Measurements from ENCODE around the gene ADAM29. TPM values are rescaled to one million over a fixed set of nuclear protein-coding genes. Genes with fewer than 3 reads are reported as not detected.
"Not testable (repeated sequence)": the region's sequence is repeated elsewhere in the genome, so short reads cannot be mapped to it uniquely, and the experiment has no call there.

ADAM29 gene
- total RNA-seq, 1 experiment from 2014 or later = not detected

- DNase-seq (ENCODE audit: low read depth) = no peak
Observed at GRCh38 chr4:174948826-174949225, 30.7 kb downstream of the ADAM29 start.

DNA sequence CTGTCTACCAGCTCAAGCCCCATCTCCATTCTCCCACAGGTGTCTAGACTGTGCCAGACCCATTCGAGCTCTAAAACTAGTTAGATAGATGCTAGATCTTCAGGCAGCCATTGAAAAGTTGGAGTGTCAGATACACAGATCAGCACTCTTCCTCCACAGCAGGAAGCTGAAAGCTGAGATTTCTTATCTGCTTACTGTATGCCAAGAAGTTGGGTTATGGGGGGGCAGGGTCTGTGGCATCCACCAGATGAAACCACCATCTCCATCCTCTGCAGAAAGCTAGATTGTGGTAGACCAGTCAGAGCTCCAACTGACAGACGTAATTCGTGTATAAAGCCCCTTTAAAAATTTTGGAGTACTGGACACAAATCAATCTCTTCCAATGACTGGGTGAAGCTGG lies 54.8 kb downstream of the ADAM29 start:
- DNase-seq (ENCODE audit: low read depth) = no peak

- no peak for DNase-seq (ENCODE audit: low read depth)
Observed at GRCh38 chr4:174973336-174973735, 55.2 kb downstream of the ADAM29 start.

DNA sequence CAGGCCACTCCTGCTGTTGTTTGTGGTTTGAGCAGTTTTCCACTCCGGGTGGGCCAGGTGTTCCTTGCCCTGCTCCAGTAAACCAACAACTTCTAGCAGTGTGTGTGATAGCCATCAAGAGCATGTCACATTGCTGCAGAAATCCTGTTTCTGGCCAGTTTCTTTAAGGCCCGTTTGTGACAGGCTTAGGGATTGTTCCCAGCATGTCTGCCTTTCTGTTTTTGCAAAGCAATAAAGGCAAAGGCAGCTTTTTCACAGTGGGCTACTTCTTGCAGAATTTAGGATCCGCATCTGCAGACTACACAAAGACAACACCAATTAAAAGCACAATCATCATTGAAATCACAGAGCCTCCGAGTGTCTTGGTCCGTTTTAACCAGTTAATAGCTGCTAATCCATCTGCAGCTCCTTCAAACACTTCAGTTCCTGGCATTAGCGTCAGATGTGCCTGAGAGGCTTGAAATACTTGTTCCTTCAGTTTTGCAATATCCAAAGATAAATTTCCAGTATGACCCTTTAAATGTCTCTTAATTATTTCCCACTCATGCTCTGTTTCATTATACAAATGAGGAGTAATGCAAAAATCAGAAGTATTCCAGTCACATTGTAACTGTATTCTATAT lies 65.1 kb downstream of the ADAM29 start:
- DNase-seq (ENCODE audit: low read depth) = no peak

DNA sequence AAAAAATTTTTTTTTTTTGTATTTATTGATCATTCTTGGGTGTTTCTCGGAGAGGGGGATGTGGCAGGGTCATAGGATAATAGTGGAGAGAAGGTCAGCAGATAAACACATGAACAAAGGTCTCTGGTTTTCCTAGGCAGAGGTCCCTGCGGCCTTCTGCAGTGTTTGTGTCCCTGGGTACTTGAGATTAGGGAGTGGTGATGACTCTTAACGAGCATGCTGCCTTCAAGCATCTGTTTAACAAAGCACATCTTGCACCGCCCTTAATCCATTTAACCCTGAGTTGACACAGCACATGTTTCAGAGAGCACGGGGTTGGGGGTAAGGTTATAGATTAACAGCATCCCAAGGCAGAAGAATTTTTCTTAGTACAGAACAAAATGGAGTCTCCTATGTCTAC lies 65.7 kb downstream of the ADAM29 start:
- DNase-seq (ENCODE audit: low read depth) = not testable (repeated sequence)

- no peak for DNase-seq (ENCODE audit: low read depth)
Observed at GRCh38 chr4:174989791-174990190, 71.6 kb downstream of the ADAM29 start.

- no peak for DNase-seq (ENCODE audit: low read depth)
Observed at GRCh38 chr4:174993916-174994315, 75.8 kb downstream of the ADAM29 start.

DNA sequence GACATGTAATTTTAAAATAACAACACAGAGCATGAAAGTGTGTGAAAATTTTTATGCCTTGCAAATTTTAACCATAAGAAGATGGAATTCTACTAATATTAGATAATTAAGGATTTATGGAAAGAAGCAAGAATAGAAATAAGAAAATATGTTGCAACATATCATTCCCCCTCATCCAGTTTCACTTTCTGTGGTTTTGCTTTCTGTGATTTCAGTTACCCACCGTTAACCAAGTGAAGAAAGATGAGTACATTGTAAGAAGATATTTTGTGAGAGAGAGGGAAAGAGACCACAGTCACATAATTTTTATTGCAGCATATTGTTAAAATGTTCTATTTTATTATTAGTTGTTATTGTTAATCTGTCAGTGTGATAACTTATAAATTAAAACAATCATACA lies 77.9 kb downstream of the ADAM29 start:
- no peak for DNase-seq (ENCODE audit: low read depth)

DNA sequence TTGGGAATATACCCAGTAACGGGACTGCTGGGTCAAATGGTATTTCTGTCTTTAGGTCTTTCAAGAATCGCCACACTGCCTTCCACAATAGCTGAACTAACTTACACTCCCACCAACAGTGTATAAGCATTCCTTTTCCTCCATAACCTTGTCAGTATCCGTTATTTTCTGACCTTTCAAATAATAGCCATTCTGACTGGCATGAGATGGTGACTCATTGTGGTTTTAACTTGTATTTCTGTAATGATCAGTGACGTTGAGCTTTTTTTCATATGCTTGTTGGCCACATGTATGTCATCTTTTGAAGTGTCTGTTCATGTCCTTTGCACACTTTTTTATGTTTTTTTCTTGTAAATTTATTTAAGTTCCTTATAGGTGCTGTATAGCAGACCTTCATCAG lies 81.2 kb downstream of the ADAM29 start:
- peak; percentile 15 for DNase-seq (ENCODE audit: low read depth)

GRCh38 chr4:175017751-175018150 lies 99.6 kb downstream of the ADAM29 start:
- DNase-seq (ENCODE audit: low read depth) = no peak

- DNase-seq (ENCODE audit: low read depth) = not testable (repeated sequence)
Observed at GRCh38 chr4:175019447-175019846, 101.3 kb downstream of the ADAM29 start.

Other genes starting within 250 kb of the ADAM29 start
- gene GLRA3, start 89.1 kb upstream of the ADAM29 start, total RNA-seq (2014; rRNA removed; shearing (Covaris generic)) = not detected in 2 replicates

Data from RPMI7951 (cell line).